GDM1 (cell line): ENCODE measurements around the gene PBX3.
"Not testable (repeated sequence)": the region's sequence is repeated elsewhere in the genome, so short reads cannot be mapped to it uniquely, and the experiment has no call there.

Source experiments
- DNase-seq: peaks from one replicate; lab custom pipeline; 2025; lab: John Stamatoyannopoulos, UW

PBX3 gene

GRCh38 chr9:125749287-125749935, 2.2 kb downstream of the PBX3 start:
- no peak for DNase-seq

DNA sequence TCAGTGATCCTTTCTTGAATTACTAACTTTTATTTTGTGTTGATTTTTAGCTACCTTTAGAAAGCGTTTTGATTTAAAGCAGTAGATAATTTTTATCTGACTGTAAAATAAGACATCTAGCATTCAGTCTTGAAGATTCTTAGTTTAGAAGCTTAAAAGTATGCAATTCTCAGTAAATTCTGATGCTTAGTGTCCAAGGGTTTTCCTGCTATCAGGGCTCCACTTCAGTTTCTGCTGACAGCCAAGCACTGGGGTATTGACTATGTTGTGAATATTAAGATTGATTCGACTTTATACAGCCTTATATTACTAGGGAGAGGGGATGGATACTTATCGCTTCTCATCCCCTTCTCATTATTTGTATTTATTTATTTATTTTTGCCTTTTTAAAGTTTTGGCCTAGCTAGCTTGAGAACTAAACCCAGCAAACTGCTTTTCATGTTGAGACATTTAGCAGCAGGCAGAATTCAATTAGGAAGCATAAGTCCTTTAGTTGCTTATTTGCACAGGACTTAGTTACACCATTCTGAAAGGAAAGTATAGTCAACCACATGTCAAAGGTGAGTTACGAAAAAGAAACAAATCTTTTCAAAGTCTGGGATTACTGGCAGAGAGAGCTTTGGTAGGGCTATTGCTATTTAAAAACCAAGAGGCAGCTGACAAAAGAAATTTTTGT, 2.9 kb downstream of the PBX3 start:
- DNase-seq = no peak

DNA sequence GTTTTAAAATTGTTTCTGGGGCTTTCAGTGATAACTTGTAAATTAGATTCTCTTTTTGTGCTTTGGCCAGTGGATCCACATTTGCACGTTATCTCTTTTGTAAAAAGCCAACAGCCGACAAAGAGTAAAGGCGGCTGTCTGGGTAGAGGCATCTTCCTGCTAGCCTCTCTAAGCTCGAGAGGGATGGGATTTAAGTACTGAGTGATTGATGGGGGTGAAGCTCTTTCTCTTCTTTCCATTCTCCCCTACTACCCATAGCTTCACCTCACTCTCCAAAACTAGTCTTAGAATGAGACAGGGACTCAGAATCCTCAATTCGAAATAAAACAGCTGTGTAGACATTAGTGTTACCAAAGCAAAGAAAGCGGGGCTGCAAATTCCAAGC, 3.4 kb downstream of the PBX3 start:
- no peak for DNase-seq

GRCh38 chr9:125752070-125752628, 5.0 kb downstream of the PBX3 start:
- DNase-seq = no peak

GRCh38 chr9:125754096-125754495, 6.9 kb downstream of the PBX3 start:
- DNase-seq = no peak

GRCh38 chr9:125755340-125755739, 8.2 kb downstream of the PBX3 start:
- DNase-seq = no peak

- DNase-seq = no peak
Measured at GRCh38 chr9:125756518-125756917, 9.3 kb downstream of the PBX3 start.

GRCh38 chr9:125757834-125758233, 10.7 kb downstream of the PBX3 start:
- DNase-seq = no peak

DNA sequence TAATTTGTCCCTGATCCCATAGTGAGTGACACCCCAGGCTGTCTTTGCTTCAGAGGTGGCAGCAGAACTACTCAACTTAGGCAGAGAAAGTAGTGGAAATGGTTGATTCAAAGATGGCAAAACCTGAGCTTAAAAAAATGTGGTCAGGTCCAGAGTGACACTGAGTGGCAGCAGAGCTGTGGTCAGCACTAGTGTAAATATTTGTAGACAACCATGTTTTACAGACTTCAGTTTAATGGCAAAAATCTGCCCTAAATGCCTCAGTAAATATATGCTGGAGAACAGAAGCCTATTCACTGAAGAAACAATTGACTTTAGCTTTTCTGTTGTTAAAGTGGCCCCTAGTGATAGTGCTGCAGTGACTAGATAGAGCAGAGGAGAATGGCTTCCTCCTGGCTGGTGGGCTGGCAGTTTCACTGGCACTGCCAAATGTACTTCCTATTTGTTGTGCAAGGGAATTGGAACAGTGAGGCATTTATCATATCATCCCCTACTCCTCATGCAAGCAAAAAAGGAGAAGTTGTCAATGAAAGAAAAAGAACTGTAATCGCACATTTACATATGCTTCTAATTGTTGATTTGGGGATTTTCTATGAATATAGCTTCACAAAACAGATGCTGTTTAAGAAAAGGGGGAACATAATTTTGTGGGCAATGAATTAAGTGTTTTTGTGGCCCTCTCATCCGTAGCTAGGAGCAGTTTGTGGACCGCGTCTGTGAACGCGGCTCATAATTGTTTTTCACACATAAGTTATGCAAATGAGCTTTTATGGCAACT, 12.0 kb downstream of the PBX3 start:
- DNase-seq = peak; percentile 68

DNA sequence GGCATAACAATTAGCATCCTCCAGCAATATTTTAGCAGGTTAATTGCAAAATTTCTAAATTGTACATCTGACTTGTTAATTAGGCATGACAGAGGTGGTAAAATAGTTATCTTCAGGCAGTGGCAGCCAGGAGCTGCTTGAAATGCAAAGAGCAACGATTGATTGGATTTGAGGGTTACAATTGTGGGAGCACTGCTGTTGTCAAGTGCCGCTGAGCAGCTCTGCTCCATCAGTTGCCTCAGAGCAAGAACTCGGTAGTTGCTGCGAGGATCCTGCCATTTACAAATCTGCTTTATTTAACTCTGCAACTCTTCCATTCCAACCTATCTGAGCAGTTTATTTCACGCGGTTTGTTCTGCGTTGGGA, 12.6 kb downstream of the PBX3 start:
- peak; percentile 33 for DNase-seq

DNA sequence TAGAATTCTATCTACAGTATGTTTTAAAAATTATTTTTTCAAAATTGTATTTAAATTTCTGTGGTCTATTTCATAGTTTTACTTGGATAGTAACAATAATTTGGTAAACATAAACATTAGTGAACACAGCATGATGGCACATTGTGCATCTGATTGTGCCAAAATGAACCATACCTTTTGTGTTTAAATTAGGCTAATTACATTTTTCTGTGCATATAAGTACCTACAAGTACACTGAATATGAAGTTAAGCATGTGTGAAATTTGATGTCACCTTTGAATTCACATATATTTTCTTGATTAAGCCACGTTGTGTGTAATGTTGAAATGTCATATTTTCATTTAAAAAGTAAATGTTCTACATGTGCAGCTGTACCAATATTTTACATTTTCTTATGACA, 13.4 kb downstream of the PBX3 start:
- no peak for DNase-seq

- no peak for DNase-seq
Measured at GRCh38 chr9:125761676-125762450, 14.7 kb downstream of the PBX3 start.

GRCh38 chr9:125763394-125763801, 16.2 kb downstream of the PBX3 start:
- DNase-seq = no peak

- DNase-seq = no peak
Measured at GRCh38 chr9:125764198-125764597, 17.0 kb downstream of the PBX3 start.

DNA sequence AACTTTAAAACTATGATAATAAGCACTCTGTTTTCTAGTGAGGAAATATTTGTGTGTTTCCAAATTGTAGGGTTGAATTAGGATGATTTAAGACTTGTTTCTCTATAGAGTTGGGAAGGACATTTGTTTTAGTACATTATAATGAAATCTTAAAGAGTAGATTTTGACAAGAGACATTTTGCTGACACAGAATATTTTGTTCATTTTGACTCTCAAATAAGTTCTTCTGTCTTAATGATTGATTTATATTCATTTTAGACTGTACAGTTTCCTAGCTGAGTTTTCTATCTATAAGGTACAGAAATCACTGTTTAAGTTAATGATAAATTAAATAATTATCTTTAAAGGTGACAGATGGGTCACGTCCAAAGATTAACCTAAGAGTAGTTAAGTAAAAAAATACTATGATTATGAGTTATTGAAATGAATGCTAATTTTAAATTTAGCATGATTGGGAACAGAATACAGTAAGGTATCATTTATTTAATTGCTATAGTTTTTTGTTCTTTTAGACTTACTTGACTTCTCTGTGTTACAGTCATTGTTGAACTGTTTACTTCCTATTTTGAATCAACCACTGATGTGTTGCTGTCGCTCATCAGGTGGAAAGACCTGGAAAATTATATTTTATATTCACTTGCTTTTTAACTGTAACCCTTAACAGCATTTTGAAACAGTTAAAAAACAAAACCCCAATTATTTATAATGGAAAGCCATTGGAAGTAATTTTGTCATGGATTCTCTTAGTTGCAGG, 19.5 kb downstream of the PBX3 start:
- no peak for DNase-seq

DNA sequence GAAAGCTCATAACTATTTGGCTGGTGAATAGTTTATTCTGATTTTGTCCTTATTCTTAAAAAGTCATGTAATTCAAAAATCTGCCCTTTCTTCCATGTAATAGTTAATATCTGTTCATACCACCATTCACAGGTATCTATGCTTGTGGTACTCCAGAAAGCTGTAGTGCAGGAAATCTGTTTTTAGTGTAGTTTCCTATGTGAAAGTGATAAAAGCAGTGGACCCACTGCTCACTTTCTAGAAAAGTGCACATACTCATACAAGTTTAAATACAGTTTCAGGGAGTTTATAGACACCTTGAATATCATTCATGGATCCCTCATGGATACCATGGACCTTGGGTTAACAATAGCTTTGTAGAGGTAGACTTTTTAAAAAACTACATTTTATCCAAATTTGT, 20.2 kb downstream of the PBX3 start:
- DNase-seq = no peak

DNA sequence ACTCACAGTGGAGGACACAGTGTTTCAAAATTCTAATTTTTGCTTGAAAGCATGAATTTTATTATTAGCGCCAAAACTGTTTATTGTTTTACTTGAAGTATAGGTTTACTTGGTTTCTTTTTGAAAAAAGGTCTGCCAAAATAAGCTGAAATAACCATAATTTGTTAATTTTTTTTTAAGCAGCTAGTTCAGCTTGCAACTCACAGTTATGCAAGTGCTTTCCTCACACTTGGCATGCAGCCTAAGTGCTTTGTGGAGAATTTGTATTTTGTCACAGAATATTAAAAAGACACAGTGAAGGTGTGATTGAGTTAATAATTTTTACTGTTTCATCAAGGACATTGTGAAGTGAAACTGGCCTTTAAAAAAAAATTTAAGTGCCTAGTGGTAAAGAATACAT, 21.6 kb downstream of the PBX3 start:
- DNase-seq = no peak

GRCh38 chr9:125771037-125771436, 23.9 kb downstream of the PBX3 start:
- DNase-seq = no peak

- no peak for DNase-seq
Measured at GRCh38 chr9:125772740-125773139, 25.6 kb downstream of the PBX3 start.

DNA sequence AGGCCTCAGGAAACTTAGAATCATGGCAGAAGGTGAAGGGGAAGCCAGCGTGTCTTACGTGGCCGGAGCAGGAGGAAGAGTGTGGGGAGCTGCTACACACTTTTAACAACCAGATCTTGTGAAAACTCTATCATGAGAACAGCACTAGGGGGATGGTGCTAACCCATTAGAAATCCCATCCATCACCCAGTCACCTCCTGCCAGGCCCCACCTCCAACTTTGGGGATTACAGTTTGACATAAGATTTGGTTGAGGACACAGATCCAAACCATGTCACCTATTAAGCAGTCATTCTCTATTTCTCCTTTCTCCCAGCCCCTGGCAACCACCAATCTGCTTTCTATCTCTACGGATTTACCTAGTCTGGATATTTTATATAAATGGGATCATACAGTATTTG, 26.9 kb downstream of the PBX3 start:
- peak; percentile 32 for DNase-seq

- DNase-seq = not testable (repeated sequence)
Measured at GRCh38 chr9:125776789-125777188, 29.6 kb downstream of the PBX3 start.
